Vagina (tissue), 2 donors: ENCODE data around the gene SYCP2L. TPM values are rescaled to one million over a fixed set of nuclear protein-coding genes. Genes with fewer than 3 reads are reported as not detected.

Experiments
- DNase-seq, 2 donors: peaks; one replicate each; pipeline ENCODE4 v3.0.0-alpha.2; 2017; ENCODE audit errors: extremely low spot score in 2 of 2
- H3K27ac ChIP-seq: fragments of 200-600 bp; sonication (generic); one replicate; pipeline ENCODE4 v1.5.1; 2019
- H3K27me3 ChIP-seq: fragments of 200-600 bp; sonication (generic); one replicate; pipeline ENCODE4 v1.5.1; 2019
- H3K36me3 ChIP-seq, 2 donors: fragments of 200-600 bp; sonication (generic); one replicate each; pipeline ENCODE4 v1.5.1; 2017 to 2019
- H3K4me1 ChIP-seq: fragments of 200-600 bp; sonication (generic); one replicate; pipeline ENCODE4 v1.5.1; 2019
- H3K4me3 ChIP-seq, 2 donors: fragments of 200-600 bp; sonication (generic); 1 replicate in 1 of 2; 2 replicates in 1 of 2; pipeline ENCODE4 v1.5.1; 2016 to 2019
- H3K9me3 ChIP-seq: fragments of 200-600 bp; sonication (generic); one replicate; pipeline ENCODE4 v1.5.1; 2019
- CTCF ChIP-seq, 3 experiments: fragments of 450-650 bp in 2 of 3; fragments of 200-600 bp in 1 of 3; sonication (generic) in 1 of 3; IDR thresholded peaks; one replicate each; pipeline ENCODE4 v1.5.1; 2017 to 2019; ENCODE audit warnings: antibody characterized with exemption in 3 of 3, mild to moderate bottlenecking in 2 of 3, moderate library complexity in 2 of 3
- POLR2A ChIP-seq, 2 donors: fragments of 450-650 bp; IDR thresholded peaks; one replicate each; pipeline ENCODE4 v1.6.1; 2017; ENCODE audit warnings: antibody characterized with exemption in 2 of 2, mild to moderate bottlenecking in 2 of 2, moderate library complexity in 2 of 2
- POLR2AphosphoS5 ChIP-seq, 2 donors: sonication (generic); formaldehyde crosslinking; IDR thresholded peaks; one replicate each; pipeline ENCODE4 v1.9.0; 2017; ENCODE audit warnings: antibody characterized with exemption in 2 of 2, mild to moderate bottlenecking in 2 of 2, low read depth in 1 of 2; ENCODE audit not compliant: insufficient read depth in 1 of 2
- intact Hi-C: fragments of 100-400 bp; cut with DNase I; formaldehyde crosslinking; loops from one replicate; pipeline ENCODE4 v1.15.1; 2023
- total RNA-seq: library from RNA; depleted of rRNA; stranded (reverse); fragments of >200 nt; gene quantifications from one replicate; pipeline ENCODE4 v1.2.3, GENCODE V29; 2016

Gene SYCP2L
- total RNA-seq, 1 donor from 2014 or later = 0.25 TPM

GRCh38 chr6:11021003-11021402 lies 134.2 kb downstream of the SYCP2L start:
- H3K9me3 ChIP-seq = no peaks in the 10 kb centered on the region
- TF ChIP-seq CTCF (IDR thresholded peaks at IDR 0.05) = no peak
- TF ChIP-seq POLR2AphosphoS5 (IDR thresholded peaks at IDR 0.05; ENCODE audit: insufficient read depth in 1 of 2, low read depth in 1 of 2) = no peak
- no peak for TF ChIP-seq POLR2A (IDR thresholded peaks at IDR 0.05)
- no peaks in the 10 kb centered on the region for H3K4me1 ChIP-seq
- no peak for DNase-seq
- H3K27ac ChIP-seq = no peak overlapping the region
- H3K4me3 ChIP-seq = no peak overlapping the region
- intact Hi-C loops = no loop called here
- no peaks in the 10 kb centered on the region for H3K36me3 ChIP-seq
- H3K27me3 ChIP-seq = no peaks in the 10 kb centered on the region

- no peaks in the 10 kb centered on the region for H3K27me3 ChIP-seq
- intact Hi-C loops = no loop called here
- H3K9me3 ChIP-seq = no peaks in the 10 kb centered on the region
- DNase-seq = no peak
- H3K27ac ChIP-seq = no peak overlapping the region
- no peaks in the 10 kb centered on the region for H3K4me1 ChIP-seq
- H3K4me3 ChIP-seq = no peak overlapping the region
- no peaks in the 10 kb centered on the region for H3K36me3 ChIP-seq
- TF ChIP-seq POLR2A (IDR thresholded peaks at IDR 0.05) (no peak), POLR2AphosphoS5 (IDR thresholded peaks at IDR 0.05; ENCODE audit: insufficient read depth in 1 of 2, low read depth in 1 of 2) (no peak), CTCF (IDR thresholded peaks at IDR 0.05) (no peak)
Observed at GRCh38 chr6:11021714-11022113, 134.9 kb downstream of the SYCP2L start.

DNA sequence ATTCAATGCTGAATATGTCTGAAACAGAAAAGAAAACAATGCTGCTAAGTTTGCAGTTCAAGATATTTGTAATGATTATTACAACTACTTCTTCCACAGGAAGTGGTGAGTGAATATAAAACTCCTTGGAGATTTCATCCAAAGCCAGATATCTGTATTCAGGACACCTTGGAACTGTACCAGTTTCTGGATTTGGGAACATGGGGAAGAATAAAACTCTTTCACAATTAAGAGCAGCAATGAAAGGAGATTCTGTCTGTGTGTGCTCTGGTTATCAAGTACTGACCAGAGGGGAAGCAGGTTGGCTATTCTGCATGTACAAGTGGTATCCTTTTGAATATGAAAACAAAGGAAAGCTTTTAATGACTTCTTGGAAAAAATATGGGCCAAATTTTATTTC lies 136.2 kb downstream of the SYCP2L start:
- Histone ChIP-seq H3K36me3 (no peaks in the 10 kb centered on the region), H3K9me3 (no peaks in the 10 kb centered on the region), H3K4me3 (no peak overlapping the region), H3K27ac (no peak overlapping the region), H3K27me3 (no peaks in the 10 kb centered on the region), H3K4me1 (no peaks in the 10 kb centered on the region)
- intact Hi-C loops = no loop called here
- DNase-seq = no peak
- no peak for TF ChIP-seq POLR2A (IDR thresholded peaks at IDR 0.05)
- no peak for TF ChIP-seq POLR2AphosphoS5 (IDR thresholded peaks at IDR 0.05; ENCODE audit: insufficient read depth in 1 of 2, low read depth in 1 of 2)
- no peak for TF ChIP-seq CTCF (IDR thresholded peaks at IDR 0.05)

Other genes with a start within 250 kb of the SYCP2L start
- gene C6orf52, start 192.4 kb upstream of the SYCP2L start, total RNA-seq = not detected
- gene PAK1IP1, start 192.1 kb upstream of the SYCP2L start, total RNA-seq = 8.8 TPM
- 95.8 TPM for gene TMEM14C, start 164.0 kb upstream of the SYCP2L start, total RNA-seq
- 40.5 TPM for gene TMEM14B, start 139.2 kb upstream of the SYCP2L start, total RNA-seq
- 0.25 TPM for gene MAK, start 48.5 kb upstream of the SYCP2L start, total RNA-seq
- gene GCM2, start 5.0 kb upstream of the SYCP2L start, total RNA-seq = not detected
- 0.25 TPM for gene ELOVL2, start 157.3 kb downstream of the SYCP2L start, total RNA-seq
- 8.1 TPM for gene SMIM13, start 206.8 kb downstream of the SYCP2L start, total RNA-seq
- gene ERVFRD-1, start 224.7 kb downstream of the SYCP2L start, total RNA-seq = 0.25 TPM